Lower leg skin (tissue), 4 donors: ENCODE measurements around the gene TIAM2. TPM values are rescaled to one million over a fixed set of nuclear protein-coding genes. Genes with fewer than 3 reads are reported as not detected.

Experiments used
- DNase-seq, 2 donors: peaks; one replicate each; pipeline ENCODE4 v3.0.0-alpha.2; 2019; ENCODE audit warnings: low spot score in 2 of 2
- H3K4me3 ChIP-seq: fragments of 200-600 bp; sonication (generic); 2 replicates; pipeline ENCODE4 v1.5.1; 2017; ENCODE audit warnings: mild to moderate bottlenecking, low read depth; ENCODE audit not compliant: poor library complexity, severe bottlenecking
- POLR2A ChIP-seq, 2 donors: fragments of 450-650 bp; IDR thresholded peaks; one replicate each; pipeline ENCODE4 v1.6.1; 2016 to 2017; ENCODE audit warnings: antibody characterized with exemption in 2 of 2, mild to moderate bottlenecking in 1 of 2, moderate library complexity in 1 of 2
- WGBS, 2 donors: methylation state at CpG; one replicate each; pipeline ENCODE4 v1.1.5; 2018; 5-methylcytosine and 5-hydroxymethylcytosine counted together
- intact Hi-C: fragments of 100-400 bp; cut with DNase I; formaldehyde crosslinking; loops from one replicate; pipeline ENCODE4 v1.15.0; 2023; ENCODE audit warnings: low total_unique reads
- total RNA-seq, 4 donors: library from RNA; depleted of rRNA; stranded (reverse); fragments of >200 nt; gene quantifications; one replicate each; pipeline ENCODE4 v1.1.0, GENCODE V29; 2016
- TF ChIP-seq, protein P1 (sequence below), 3 donors: fragments of 450-650 bp; IDR thresholded peaks; one replicate each; pipeline ENCODE4 v1.5.1; 2016; ENCODE audit warnings: antibody characterized with exemption in 3 of 3, mild to moderate bottlenecking in 3 of 3, moderate library complexity in 2 of 3

TIAM2 gene
- total RNA-seq, 4 donors from 2014 or later: 5.4 to 11.0 (median 7.4) TPM

- H3K4me3 ChIP-seq: no peak overlapping the region
- intact Hi-C loops: no loop called here
- TF ChIP-seq, protein P1, sequence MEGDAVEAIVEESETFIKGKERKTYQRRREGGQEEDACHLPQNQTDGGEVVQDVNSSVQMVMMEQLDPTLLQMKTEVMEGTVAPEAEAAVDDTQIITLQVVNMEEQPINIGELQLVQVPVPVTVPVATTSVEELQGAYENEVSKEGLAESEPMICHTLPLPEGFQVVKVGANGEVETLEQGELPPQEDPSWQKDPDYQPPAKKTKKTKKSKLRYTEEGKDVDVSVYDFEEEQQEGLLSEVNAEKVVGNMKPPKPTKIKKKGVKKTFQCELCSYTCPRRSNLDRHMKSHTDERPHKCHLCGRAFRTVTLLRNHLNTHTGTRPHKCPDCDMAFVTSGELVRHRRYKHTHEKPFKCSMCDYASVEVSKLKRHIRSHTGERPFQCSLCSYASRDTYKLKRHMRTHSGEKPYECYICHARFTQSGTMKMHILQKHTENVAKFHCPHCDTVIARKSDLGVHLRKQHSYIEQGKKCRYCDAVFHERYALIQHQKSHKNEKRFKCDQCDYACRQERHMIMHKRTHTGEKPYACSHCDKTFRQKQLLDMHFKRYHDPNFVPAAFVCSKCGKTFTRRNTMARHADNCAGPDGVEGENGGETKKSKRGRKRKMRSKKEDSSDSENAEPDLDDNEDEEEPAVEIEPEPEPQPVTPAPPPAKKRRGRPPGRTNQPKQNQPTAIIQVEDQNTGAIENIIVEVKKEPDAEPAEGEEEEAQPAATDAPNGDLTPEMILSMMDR (IDR thresholded peaks at IDR 0.05): no peak
- TF ChIP-seq POLR2A (IDR thresholded peaks at IDR 0.05): no peak
- no peak for DNase-seq
- WGBS, 2 donors: 76% methylated on average over 4 of the region's 4 CpGs
These were observed 11.0 kb upstream of the TIAM2 start for GRCh38 chr6:154984146-154984545.

DNA sequence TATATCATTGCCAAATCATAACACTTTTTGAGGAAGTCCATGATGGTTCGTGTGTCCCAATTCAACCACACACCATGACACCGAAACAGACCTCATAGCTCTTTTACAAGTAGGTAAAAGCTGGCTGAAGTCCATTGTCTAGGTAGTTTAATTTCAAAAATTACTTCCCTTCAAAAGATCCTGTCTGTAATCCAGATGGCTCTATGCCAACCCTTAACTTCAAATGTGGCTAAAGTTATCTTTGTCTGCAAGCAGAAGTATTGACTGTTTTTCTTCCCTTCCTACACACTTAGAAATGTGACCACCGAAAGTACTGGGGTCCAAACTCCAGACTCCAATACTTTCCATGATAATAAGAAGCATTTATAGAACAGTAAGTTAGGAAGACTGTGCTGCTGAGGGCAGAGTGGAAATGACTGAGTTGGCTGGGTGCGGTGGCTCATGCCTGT is 8.3 kb upstream of the TIAM2 start:
- no peak for DNase-seq
- 48 to 51% methylated on average over 4 of the region's 4 CpGs for WGBS, 2 donors
- intact Hi-C loops: no loop called here
- no peak overlapping the region for H3K4me3 ChIP-seq
- no peak for TF ChIP-seq POLR2A (IDR thresholded peaks at IDR 0.05)
- TF ChIP-seq, protein P1 (IDR thresholded peaks at IDR 0.05): no peak

DNA sequence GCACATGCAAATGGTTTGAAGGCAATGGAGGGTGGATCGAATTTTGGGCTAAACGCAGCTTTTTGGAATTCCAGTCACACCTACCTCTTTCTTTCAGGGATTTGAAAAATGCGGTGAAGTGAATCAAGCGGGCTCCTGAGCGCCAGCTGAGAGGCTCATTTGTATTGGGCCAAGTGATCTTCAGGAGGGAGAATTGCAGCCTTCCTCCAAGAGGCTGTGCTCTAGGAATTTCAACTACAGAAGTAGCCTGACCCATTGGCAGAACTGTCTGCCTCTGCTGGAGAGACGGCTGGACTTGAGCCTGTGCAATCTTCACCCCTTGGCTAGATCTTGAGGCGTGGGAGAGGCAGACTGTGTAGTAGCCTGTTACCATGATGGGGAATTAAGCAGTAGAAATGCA is 5.7 kb upstream of the TIAM2 start:
- H3K4me3 ChIP-seq: no peak overlapping the region
- WGBS, 2 donors: 87 to 88% methylated on average over 7 of the region's 7 CpGs
- intact Hi-C loops: no loop called here
- no peak for DNase-seq
- TF ChIP-seq, protein P1 (IDR thresholded peaks at IDR 0.05): no peak
- TF ChIP-seq POLR2A (IDR thresholded peaks at IDR 0.05): no peak

DNA sequence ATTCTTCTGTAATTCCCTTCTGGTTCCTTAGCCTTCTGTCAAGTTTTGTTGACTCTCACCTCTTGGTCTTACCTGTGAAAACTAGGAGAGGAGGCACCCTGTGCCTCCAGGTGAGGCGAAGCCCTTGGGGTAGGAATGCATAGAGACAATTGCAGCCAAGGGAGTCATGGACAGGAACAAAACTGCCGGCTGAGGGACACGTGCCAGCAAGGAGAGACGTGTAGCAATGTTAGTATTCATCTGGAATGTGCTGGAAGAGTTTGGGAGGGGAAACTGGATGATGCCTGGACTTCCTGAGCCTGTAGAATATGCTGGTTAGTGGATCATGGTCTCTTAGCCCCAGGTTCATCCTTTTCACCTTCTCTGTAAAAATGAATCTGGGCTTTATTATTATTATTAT is 3.9 kb upstream of the TIAM2 start:
- 28 to 46% methylated on average over 4 of the region's 4 CpGs for WGBS, 2 donors
- H3K4me3 ChIP-seq: no peak overlapping the region
- no peak for DNase-seq
- TF ChIP-seq, protein P1 (IDR thresholded peaks at IDR 0.05): no peak
- TF ChIP-seq POLR2A (IDR thresholded peaks at IDR 0.05): no peak
- intact Hi-C loops: no loop called here

DNA sequence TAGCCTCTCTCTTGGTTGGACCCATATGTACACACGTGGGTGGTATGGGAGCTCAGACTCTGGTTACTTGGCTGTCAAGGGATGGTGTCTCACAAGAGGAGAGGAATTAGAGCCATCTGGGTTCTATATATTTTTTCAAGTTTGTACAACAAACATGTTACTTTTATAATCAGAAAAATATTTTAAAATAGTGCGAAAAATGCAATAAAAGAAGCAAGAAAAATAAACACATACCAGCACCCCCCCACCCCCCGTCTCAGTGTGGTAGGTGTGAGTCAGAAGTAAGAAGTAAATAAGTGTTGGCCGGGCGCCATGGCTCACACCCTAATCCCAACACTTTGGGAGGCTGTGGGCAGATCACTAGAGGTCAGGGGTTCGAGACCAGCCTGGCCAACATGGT is 2.1 kb upstream of the TIAM2 start:
- intact Hi-C loops: no loop called here
- no peak for DNase-seq
- 64 to 69% methylated on average over 6 of the region's 6 CpGs for WGBS, 2 donors
- TF ChIP-seq, protein P1 (IDR thresholded peaks at IDR 0.05): no peak
- TF ChIP-seq POLR2A (IDR thresholded peaks at IDR 0.05): no peak
- H3K4me3 ChIP-seq: no peak overlapping the region

- DNase-seq: no peak
- WGBS, 2 donors: 84 to 91% methylated on average over 13 of the region's 13 CpGs
- intact Hi-C loops: no loop called here
- no peak overlapping the region for H3K4me3 ChIP-seq
- TF ChIP-seq, protein P1 (IDR thresholded peaks at IDR 0.05): no peak
- no peak for TF ChIP-seq POLR2A (IDR thresholded peaks at IDR 0.05)
These were observed 1.4 kb upstream of the TIAM2 start for GRCh38 chr6:154993710-154994109.
